Measurements from ENCODE around the gene RBM44. TPM values are rescaled to one million over a fixed set of nuclear protein-coding genes. Genes with fewer than 3 reads are reported as not detected.

Gene RBM44
- total and polyA plus RNA-seq, 4 donors: 0.02 to 0.75 (median 0.15) TPM

DNA sequence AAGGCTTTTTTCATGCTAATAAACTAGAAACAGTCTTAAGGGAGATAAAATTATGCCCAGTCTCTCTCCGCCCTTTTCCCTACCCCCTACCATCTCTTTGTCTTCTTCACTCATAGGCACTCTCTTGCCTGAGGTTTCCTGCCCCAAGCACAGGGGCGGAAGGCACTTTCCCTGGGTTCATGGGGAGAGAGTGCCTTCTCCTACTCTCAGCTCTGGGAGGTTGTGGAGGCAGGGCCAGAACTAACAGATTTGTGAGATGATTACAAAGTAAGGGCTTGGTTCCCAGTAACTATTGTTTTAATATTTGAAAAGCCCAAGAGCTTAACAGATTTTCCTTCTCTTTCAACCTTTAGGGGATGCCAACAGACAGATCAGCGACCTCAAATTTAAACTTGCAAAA, 26.1 kb upstream of the RBM44 start:
- H3K4me1 ChIP-seq (ENCODE audit: control insufficient read depth in 4 of 4, insufficient read depth in 4 of 4, low read length in 3 of 4): peaks cover 0 to 7% (median 3%) of the 10 kb centered on the region in 4 donors
- TF ChIP-seq FOXA2 (IDR thresholded peaks at IDR 0.05) (no peak), CTCF (IDR thresholded peaks at IDR 0.05; ENCODE audit: low read depth, low read length, missing input control) (no peak), REST (IDR thresholded peaks at IDR 0.05) (no peak), NR2F2 (IDR thresholded peaks at IDR 0.05) (no peak), YY1 (IDR thresholded peaks at IDR 0.05) (no peak), FOXA1 (IDR thresholded peaks at IDR 0.05) (no peak), EGR1 (IDR thresholded peaks at IDR 0.05; ENCODE audit: low read depth in 2 of 2) (no peak), RAD21 (IDR thresholded peaks at IDR 0.05) (no peak), HNF4G (IDR thresholded peaks at IDR 0.05) (no peak), ZBTB33 (IDR thresholded peaks at IDR 0.05) (no peak), SP1 (IDR thresholded peaks at IDR 0.05) (no peak), GABPA (IDR thresholded peaks at IDR 0.05 in 1 of 2, conservative IDR thresholded peaks at IDR 0.05 in 1 of 2) (no peak), RXRA (IDR thresholded peaks at IDR 0.05) (no peak), HNF4A (conservative IDR thresholded peaks at IDR 0.05) (no peak), ATF3 (IDR thresholded peaks at IDR 0.05) (no peak)
- TF ChIP-seq, protein P1, sequence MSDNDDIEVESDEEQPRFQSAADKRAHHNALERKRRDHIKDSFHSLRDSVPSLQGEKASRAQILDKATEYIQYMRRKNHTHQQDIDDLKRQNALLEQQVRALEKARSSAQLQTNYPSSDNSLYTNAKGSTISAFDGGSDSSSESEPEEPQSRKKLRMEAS (IDR thresholded peaks at IDR 0.05): no peak
- no peak overlapping the region for H3K4me3 ChIP-seq (ENCODE audit: low read depth in 1 of 3, low read length in 3 of 3)
- H3K9me3 ChIP-seq (ENCODE audit: control insufficient read depth in 4 of 4, low read length in 3 of 4): no peaks in the 10 kb centered on the region
- no peak for DNase-seq (ENCODE audit: low spot score)
- H3K9ac ChIP-seq (ENCODE audit: low read depth in 1 of 2, low read length in 2 of 2): no peak overlapping the region
- H3K27ac ChIP-seq (ENCODE audit: low read depth in 1 of 2, low read length in 2 of 2): no peak overlapping the region
- H3K36me3 ChIP-seq (ENCODE audit: control insufficient read depth in 4 of 4, insufficient read depth in 3 of 4, low read depth in 1 of 4, low read length in 3 of 4): peaks cover 2 to 9% (median 8%) of the 10 kb centered on the region in 4 donors
- H3K27me3 ChIP-seq (ENCODE audit: control insufficient read depth in 4 of 4, insufficient read depth in 4 of 4, low read length in 3 of 4): no peaks in the 10 kb centered on the region
- WGBS: 84% methylated on average over 3 of the region's 3 CpGs

- Histone ChIP-seq H3K9ac (ENCODE audit: low read depth in 1 of 2, low read length in 2 of 2) (no peak overlapping the region), H3K4me1 (ENCODE audit: control insufficient read depth in 4 of 4, insufficient read depth in 4 of 4, low read length in 3 of 4) (peaks cover 0 to 7% (median 3%) of the 10 kb centered on the region in 4 donors), H3K9me3 (ENCODE audit: control insufficient read depth in 4 of 4, low read length in 3 of 4) (no peaks in the 10 kb centered on the region), H3K4me3 (ENCODE audit: low read depth in 1 of 3, low read length in 3 of 3) (no peak overlapping the region), H3K27ac (ENCODE audit: low read depth in 1 of 2, low read length in 2 of 2) (no peak overlapping the region), H3K27me3 (ENCODE audit: control insufficient read depth in 4 of 4, insufficient read depth in 4 of 4, low read length in 3 of 4) (no peaks in the 10 kb centered on the region), H3K36me3 (ENCODE audit: control insufficient read depth in 4 of 4, insufficient read depth in 3 of 4, low read depth in 1 of 4, low read length in 3 of 4) (peaks cover 4 to 14% (median 8%) of the 10 kb centered on the region in 4 donors)
- 92% methylated on average over 15 of the region's 15 CpGs for WGBS
- DNase-seq (ENCODE audit: low spot score): no peak
- TF ChIP-seq HNF4A (conservative IDR thresholded peaks at IDR 0.05): no peak
- no peak for TF ChIP-seq GABPA (IDR thresholded peaks at IDR 0.05 in 1 of 2, conservative IDR thresholded peaks at IDR 0.05 in 1 of 2)
- TF ChIP-seq FOXA2 (IDR thresholded peaks at IDR 0.05): no peak
- TF ChIP-seq, protein P1 (IDR thresholded peaks at IDR 0.05): no peak
- TF ChIP-seq TAF1 (conservative IDR thresholded peaks at IDR 0.05): no peak
- TF ChIP-seq NR2F2 (IDR thresholded peaks at IDR 0.05): no peak
- TF ChIP-seq ATF3 (IDR thresholded peaks at IDR 0.05): no peak
- no peak for TF ChIP-seq FOXA1 (IDR thresholded peaks at IDR 0.05)
- TF ChIP-seq HNF4G (IDR thresholded peaks at IDR 0.05): no peak
- TF ChIP-seq REST (IDR thresholded peaks at IDR 0.05): no peak
- TF ChIP-seq SP1 (IDR thresholded peaks at IDR 0.05): no peak
- no peak for TF ChIP-seq YY1 (IDR thresholded peaks at IDR 0.05)
- TF ChIP-seq RAD21 (IDR thresholded peaks at IDR 0.05): no peak
- no peak for TF ChIP-seq EGR1 (IDR thresholded peaks at IDR 0.05; ENCODE audit: low read depth in 2 of 2)
These were observed 24.8 kb upstream of the RBM44 start for GRCh38 chr2:237773826-237774225.
